Neural cell (in vitro differentiated cells): ENCODE data around the gene PCDH9. TPM values are rescaled to one million over a fixed set of nuclear protein-coding genes. Genes with fewer than 3 reads are reported as not detected.
A peak's percentile ranks its signal among the peaks of the same experiment; 100 is the strongest.

Experiments used
- H2AFZ ChIP-seq: fragments of 200-600, 300-800 bp; sonication (generic), shearing (Covaris generic); 2 replicates; pipeline ENCODE4 v1.6.0; 2014; ENCODE audit warnings: low read depth, mild to moderate bottlenecking, antibody characterized with exemption, low read length, moderate library complexity
- H3F3A ChIP-seq: fragments of 200-600 bp; shearing (Covaris generic); 2 replicates; pipeline ENCODE4 v1.6.1; 2016; ENCODE audit warnings: mild to moderate bottlenecking, moderate library complexity, mixed read lengths, antibody characterized with exemption, low read length; ENCODE audit not compliant: insufficient read depth, poor library complexity, severe bottlenecking
- H3K27ac ChIP-seq: fragments of 200-600, 300-800 bp; sonication (generic), shearing (Covaris generic); 2 replicates; pipeline ENCODE4 v1.5.1; 2014; ENCODE audit warnings: mild to moderate bottlenecking, low read length, moderate library complexity
- H3K27me3 ChIP-seq: fragments of 300-800, 200-600 bp; sonication (generic), shearing (Covaris generic); 2 replicates; pipeline ENCODE4 v1.6.0; 2014; ENCODE audit warnings: mild to moderate bottlenecking, low read depth, low read length, moderate library complexity; ENCODE audit not compliant: insufficient read depth
- H3K36me3 ChIP-seq: fragments of 300-800, 200-600 bp; sonication (generic), shearing (Covaris generic); 2 replicates; pipeline ENCODE4 v1.5.1; 2014; ENCODE audit warnings: mild to moderate bottlenecking, antibody characterized with exemption, low read length, moderate library complexity; ENCODE audit not compliant: insufficient read depth
- H3K4me2 ChIP-seq: fragments of 300-800, 200-600 bp; sonication (generic), shearing (Covaris generic); 2 replicates; pipeline ENCODE4 v1.6.0; 2014; ENCODE audit warnings: mild to moderate bottlenecking, low read length
- H3K4me3 ChIP-seq: fragments of 300-800, 200-600 bp; sonication (generic), shearing (Covaris generic); 2 replicates; pipeline ENCODE4 v1.5.1; 2014; ENCODE audit warnings: mild to moderate bottlenecking, low read length, moderate library complexity
- H3K79me2 ChIP-seq: fragments of 200-600 bp; shearing (Covaris generic); replicated peaks from 2 replicates; pipeline ENCODE4 v1.6.0; 2014; ENCODE audit warnings: mild to moderate bottlenecking, low read length, moderate library complexity; ENCODE audit not compliant: insufficient read depth
- H3K9ac ChIP-seq: fragments of 300-800, 200-600 bp; sonication (generic), shearing (Covaris generic); 2 replicates; pipeline ENCODE4 v1.6.1; 2016; ENCODE audit warnings: mild to moderate bottlenecking, low read length, mixed read lengths
- H3K9me2 ChIP-seq: fragments of 200-600 bp; shearing (Covaris generic); 2 replicates; pipeline ENCODE4 v1.6.1; 2016; ENCODE audit warnings: mild to moderate bottlenecking, low read length, mixed read lengths; ENCODE audit not compliant: insufficient read depth
- H3K9me3 ChIP-seq: fragments of 200-600, 300-800 bp; sonication (generic), shearing (Covaris generic); 2 replicates; pipeline ENCODE4 v1.6.1; 2016; ENCODE audit warnings: mild to moderate bottlenecking, mixed run types, low read length, moderate library complexity, mixed read lengths
- H4K20me1 ChIP-seq: fragments of 200-600 bp; shearing (Covaris generic); 2 replicates; pipeline ENCODE4 v1.6.1; 2016; ENCODE audit warnings: mild to moderate bottlenecking, mixed run types; ENCODE audit not compliant: insufficient read depth
- CTCF ChIP-seq: fragments of 450-650 bp; IDR thresholded peaks from 2 replicates; pipeline ENCODE4 v1.5.1; 2014; ENCODE audit warnings: antibody characterized with exemption, mild to moderate bottlenecking, moderate library complexity; ENCODE audit not compliant: poor library complexity, severe bottlenecking
- EP300 ChIP-seq: fragments of 450-650 bp; conservative IDR thresholded peaks from 2 replicates; pipeline ENCODE4 v1.6.1; 2014; ENCODE audit warnings: antibody characterized with exemption, mild to moderate bottlenecking, moderate library complexity; ENCODE audit not compliant: poor library complexity, severe bottlenecking
- POLR2AphosphoS5 ChIP-seq: IDR thresholded peaks from 2 replicates; pipeline ENCODE4 v1.6.1; 2012
- RAD21 ChIP-seq: fragments of 450-650 bp; conservative IDR thresholded peaks from 2 replicates; pipeline ENCODE4 v1.6.1; 2014; ENCODE audit warnings: antibody characterized with exemption, mild to moderate bottlenecking, moderate library complexity
- REST ChIP-seq: IDR thresholded peaks from 2 replicates; pipeline ENCODE4 v1.6.1; 2012; ENCODE audit warnings: borderline replicate concordance
- SMC3 ChIP-seq: fragments of 450-650 bp; conservative IDR thresholded peaks from 2 replicates; pipeline ENCODE4 v1.6.1; 2014; ENCODE audit warnings: antibody characterized with exemption, mild to moderate bottlenecking, moderate library complexity; ENCODE audit not compliant: poor library complexity
- TAF1 ChIP-seq: IDR thresholded peaks from 2 replicates; pipeline ENCODE4 v1.6.1; 2012; ENCODE audit warnings: low read depth
- polyA plus RNA-seq: library from polyadenylated mRNA; depleted of rRNA; stranded (reverse); fragments of >200 nt; gene quantifications from 2 replicates; pipeline ENCODE4 v1.2.3, GENCODE V29; 2014

Gene PCDH9
- polyA plus RNA-seq, 1 donor from 2014 or later, result 4.6 TPM

GRCh38 chr13:67200605-67201004, 29.5 kb downstream of the PCDH9 start:
- Histone ChIP-seq H3K27ac (no peak overlapping the region), H2AFZ (no peak overlapping the region), H3K27me3 (no peaks in the 10 kb centered on the region), H3K9ac (no peak overlapping the region), H3F3A (no peaks in the 10 kb centered on the region), H3K4me2 (no peak overlapping the region), H3K4me3 (no peak overlapping the region), H3K79me2 (no peaks in the 10 kb centered on the region), H3K36me3 (no peaks in the 10 kb centered on the region), H4K20me1 (no peaks in the 10 kb centered on the region), H3K9me3 (no peaks in the 10 kb centered on the region), H3K9me2 (no peaks in the 10 kb centered on the region)
- TF ChIP-seq RAD21, result no peak
- TF ChIP-seq REST, result no peak
- peak; percentile 2 for TF ChIP-seq POLR2AphosphoS5
- TF ChIP-seq EP300, result no peak

- TF ChIP-seq POLR2AphosphoS5, result peak; percentile 46
- no peak for TF ChIP-seq EP300
- TF ChIP-seq TAF1, result no peak
- Histone ChIP-seq H3K27ac (no peak overlapping the region), H3K4me2 (no peak overlapping the region), H3K9me3 (no peaks in the 10 kb centered on the region), H3K36me3 (no peaks in the 10 kb centered on the region), H4K20me1 (no peaks in the 10 kb centered on the region), H3K9me2 (no peaks in the 10 kb centered on the region), H3K27me3 (no peaks in the 10 kb centered on the region), H3K79me2 (no peaks in the 10 kb centered on the region), H3F3A (no peaks in the 10 kb centered on the region), H2AFZ (no peak overlapping the region), H3K4me3 (no peak overlapping the region), H3K9ac (no peak overlapping the region)
Measured at GRCh38 chr13:67200183-67200582, 30.0 kb downstream of the PCDH9 start.

GRCh38 chr13:67197704-67198103, 32.4 kb downstream of the PCDH9 start:
- H3K9me2 ChIP-seq, result no peaks in the 10 kb centered on the region

More at GRCh38 chr13:67197704-67198103, 32.4 kb downstream of the PCDH9 start:
- Histone ChIP-seq H3K79me2 (no peaks in the 10 kb centered on the region), H4K20me1 (no peaks in the 10 kb centered on the region), H2AFZ (no peak overlapping the region), H3K27ac (no peak overlapping the region), H3F3A (no peaks in the 10 kb centered on the region), H3K36me3 (no peaks in the 10 kb centered on the region), H3K9me3 (no peaks in the 10 kb centered on the region), H3K4me2 (no peak overlapping the region), H3K4me3 (no peak overlapping the region), H3K9ac (no peak overlapping the region), H3K27me3 (no peaks in the 10 kb centered on the region)
- no peak for TF ChIP-seq SMC3
- TF ChIP-seq RAD21, result no peak
- TF ChIP-seq POLR2AphosphoS5, result no peak
- no peak for TF ChIP-seq REST
- no peak for TF ChIP-seq TAF1
- no peak for TF ChIP-seq CTCF
